GM11168 (cell line): ENCODE results near the gene TAS2R3.
"Not testable (repeated sequence)": the region's sequence is repeated elsewhere in the genome, so short reads cannot be mapped to it uniquely, and the experiment has no call there.

ENCODE experiments used
- in situ Hi-C: fragments of 300-500 bp; cut with MboI; formaldehyde crosslinking; loops from one replicate; pipeline ENCODE4 v1.12.0; 2022; ENCODE audit warnings: low sequenced_read_pairs; ENCODE audit not compliant: unreplicated experiment

TAS2R3 gene, protein sequence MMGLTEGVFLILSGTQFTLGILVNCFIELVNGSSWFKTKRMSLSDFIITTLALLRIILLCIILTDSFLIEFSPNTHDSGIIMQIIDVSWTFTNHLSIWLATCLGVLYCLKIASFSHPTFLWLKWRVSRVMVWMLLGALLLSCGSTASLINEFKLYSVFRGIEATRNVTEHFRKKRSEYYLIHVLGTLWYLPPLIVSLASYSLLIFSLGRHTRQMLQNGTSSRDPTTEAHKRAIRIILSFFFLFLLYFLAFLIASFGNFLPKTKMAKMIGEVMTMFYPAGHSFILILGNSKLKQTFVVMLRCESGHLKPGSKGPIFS

DNA sequence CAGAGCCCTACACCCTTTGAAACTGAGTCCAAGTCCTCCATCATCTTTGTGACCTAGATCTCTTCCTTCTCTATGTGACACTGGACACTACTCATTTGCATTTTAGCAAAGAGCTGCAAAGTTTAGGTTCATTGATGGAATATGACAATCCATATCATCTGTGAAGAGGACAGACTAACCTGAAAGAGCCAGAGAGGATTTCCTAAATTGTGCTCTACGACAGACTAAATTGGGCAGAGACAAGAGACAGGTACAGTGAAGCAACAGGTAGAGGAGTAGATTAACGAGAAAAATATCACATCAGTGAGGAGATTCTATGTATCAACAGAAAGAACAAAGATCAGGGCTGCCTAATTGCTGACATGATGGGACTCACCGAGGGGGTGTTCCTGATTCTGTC, at the start of gene TAS2R3:
Gene TAS2R3 (plus strand): TSS at position 301 of the 400 bp plus-strand sequence. CDS start 62 bp downstream, at position 363.
- in situ Hi-C loops = no loop called here

DNA sequence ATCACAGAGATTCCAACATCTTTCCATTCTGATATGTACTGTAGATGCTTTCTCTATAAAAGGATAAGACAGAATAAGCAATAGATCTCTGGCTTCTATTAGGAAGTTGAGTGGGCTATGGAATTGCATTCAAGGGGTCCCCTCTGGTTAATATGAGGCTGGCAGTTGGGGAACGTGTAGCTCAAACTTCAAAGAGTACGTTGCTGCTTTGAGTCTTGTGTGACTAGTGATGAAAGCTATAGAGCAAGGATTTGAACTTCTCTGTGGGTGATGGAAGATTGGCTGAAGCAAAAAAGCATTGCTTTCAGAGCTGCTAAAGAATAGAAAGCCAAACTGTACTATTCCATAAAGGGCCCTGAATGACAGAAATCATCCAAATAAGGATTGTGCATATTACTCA, 49.3 kb upstream of the TAS2R3 start:
- in situ Hi-C loops = no loop called here

DNA sequence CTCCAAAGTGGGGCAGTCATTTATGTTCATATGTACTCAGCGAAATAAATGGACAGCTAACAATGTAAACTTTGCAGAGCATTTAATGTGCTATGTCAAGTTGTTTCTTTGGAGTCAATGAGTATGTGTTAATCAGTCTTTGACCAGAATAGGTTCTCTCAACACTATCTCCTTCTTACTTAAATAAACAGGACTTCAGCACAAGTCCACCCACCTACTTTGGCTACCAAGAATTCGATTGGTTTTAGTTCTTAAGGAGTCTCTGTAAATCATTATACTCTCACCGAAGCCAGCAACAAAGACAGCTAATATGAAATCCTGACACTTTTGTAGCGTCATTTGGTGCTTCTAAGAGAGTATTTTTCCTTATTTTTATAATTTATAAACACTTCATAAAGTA, 48.9 kb upstream of the TAS2R3 start:
- in situ Hi-C loops = no loop called here

DNA sequence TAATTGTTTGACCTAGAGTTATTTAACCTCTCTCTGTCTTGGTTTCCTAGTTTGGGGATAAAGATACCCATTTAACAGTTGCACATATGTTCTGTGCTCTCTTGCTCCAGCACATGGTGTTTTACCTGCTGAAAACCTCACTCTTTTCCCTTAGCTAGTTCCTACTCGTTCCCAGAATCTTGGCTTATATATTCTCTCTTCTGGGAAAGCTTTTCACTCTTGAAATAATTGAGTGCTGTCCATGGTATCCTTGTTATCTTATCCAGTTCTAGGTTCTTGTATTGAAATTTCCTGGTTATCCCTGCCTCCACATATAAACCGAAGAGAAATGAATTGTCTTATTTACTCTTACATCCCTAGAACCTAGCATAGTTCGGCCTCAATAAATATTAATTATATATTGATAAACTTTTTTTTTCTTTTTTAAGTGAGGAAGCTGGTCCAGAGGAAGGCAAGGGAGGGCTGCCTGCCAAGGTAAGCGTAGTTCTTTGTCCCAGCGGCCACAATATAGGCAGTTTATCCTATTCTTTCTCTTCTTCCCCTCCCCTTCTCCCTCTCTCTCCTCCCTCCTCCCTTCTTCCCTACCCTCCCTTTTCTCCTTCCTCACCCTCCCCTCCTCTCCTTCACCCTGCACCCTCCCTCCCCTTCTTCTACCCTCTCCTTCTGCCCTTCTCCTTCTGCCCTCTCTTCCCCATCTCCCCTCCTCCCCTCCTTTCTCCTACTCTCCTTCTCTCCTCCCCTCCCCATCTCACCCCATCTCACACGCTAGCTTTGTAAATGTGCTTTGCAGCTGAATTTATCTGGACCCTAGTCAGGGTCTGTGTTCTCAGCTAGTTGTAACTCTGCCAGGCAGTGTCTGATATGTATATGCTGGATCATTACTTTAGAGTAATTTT, 47.9 kb upstream of the TAS2R3 start:
- in situ Hi-C loops = no loop called here

DNA sequence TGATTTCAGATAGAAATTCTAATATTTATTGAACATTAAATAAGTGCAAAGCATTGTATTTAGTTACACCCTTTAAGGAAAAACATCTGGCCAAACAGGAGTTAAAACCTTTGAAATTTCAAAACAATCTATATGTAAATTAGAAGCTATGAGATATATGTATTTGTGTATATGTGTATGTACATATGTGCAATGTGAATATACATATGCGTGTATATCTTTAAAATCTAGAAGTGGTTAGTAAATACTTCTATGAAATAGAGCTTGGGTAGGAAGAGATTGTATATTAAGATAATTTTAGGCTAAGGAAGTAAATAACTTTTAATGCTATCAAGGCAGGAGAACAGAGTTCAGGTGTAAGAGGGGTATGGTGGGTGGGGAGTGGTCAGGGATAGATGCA, 46.4 kb upstream of the TAS2R3 start:
- in situ Hi-C loops = no loop called here

DNA sequence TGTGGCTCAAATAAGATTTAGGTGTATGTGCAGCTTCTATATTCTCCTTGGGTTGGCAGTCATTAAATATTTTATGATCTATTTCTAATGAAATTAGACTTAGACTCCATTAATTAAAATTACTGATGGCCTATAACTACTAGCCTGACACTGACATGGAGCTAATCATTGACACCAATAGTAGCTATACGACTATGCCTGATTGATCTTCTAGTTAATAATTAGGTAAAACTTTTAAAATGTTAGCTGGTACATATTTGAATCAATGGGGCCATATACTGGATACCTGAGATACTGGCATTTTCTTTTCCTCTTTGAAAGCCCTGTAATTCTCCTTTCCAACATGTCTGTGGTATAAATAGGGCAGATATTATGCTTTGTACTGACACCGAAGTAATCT, 41.4 kb upstream of the TAS2R3 start:
- in situ Hi-C loops = no loop called here

DNA sequence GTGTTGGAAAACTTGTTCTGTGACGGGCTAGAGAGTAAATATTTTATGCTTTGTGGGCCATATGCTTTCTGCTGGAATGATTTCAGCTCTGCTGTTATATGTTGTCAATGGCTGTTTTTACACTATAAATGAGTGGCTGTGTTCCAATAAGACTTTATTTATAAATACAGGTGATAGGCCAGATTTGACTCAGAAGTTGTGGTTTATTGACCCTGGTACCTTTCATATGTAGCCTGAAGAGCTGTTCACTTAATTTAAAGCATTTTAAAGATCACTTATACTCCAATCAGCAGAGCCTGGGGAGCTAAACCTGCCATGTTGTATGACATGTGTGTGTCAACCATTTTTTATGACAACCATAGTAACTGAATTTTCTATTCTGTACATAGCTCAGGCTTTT, 34.9 kb upstream of the TAS2R3 start:
- in situ Hi-C loops = no loop called here

DNA sequence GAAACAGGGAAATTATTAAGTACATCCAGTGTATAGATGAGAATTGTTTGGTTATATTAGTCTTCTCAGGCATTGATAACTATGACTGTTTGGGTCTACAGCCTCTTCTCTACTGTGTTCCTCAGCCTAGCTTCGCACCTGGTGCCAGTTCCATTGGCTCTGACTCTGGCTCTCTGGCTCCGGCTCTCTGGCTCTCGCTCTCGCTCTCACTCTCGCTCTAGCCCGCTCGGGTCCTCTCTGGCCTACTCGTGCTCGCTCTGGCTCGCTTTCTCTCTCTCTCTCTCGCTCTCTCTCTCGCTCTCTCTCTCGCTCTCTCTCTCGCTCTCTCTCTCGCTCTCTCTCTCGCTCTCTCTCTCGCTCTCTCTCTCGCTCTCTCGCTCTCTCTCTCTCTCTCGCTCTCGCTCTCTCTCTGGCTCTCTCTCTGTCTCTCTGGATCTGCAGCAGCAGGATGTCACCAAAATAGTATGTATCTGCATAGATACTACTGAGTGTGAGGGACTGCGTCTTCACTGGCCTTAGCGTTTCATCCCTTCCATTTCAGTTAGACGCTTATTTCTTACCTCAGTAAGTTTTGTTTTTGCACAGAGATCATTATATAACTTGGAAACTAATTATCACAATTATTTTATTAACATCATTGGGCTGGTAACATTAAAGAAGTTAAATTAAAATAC, 32.3 kb upstream of the TAS2R3 start:
- in situ Hi-C loops = no loop called here

DNA sequence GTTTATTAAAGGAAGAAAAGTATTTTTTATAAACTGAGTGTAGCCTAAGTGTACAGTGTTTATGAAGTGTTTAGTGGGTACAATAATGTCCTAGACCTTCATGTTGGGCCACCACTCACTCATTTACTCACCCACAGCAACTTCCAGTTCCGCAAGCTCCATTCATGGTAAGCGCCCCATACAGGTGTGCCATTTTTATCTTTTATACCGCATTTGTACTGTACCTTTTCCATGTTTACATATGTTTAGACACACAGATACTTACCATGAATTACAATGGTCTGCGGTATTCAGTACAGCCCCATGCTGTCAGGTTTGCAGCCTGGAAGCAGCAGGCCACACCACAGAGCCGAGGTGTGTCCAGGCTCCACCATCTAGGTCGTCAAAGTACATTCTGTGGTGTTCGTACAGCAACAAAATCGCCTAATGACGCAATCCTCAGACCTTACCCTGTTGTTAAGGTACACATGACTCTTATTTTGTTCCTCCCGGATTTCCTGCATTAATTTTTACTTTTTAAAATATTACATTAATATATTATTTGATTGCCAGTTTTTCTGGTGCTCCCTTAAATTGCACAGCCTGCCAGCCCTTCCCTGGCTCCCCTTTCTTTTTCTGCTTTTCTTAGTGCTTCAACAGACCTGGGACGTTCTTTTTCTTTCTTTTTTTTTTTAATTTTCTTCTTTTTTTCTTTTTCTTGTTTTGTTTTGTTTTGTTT, 26.6 kb upstream of the TAS2R3 start:
- in situ Hi-C loops = no loop called here

DNA sequence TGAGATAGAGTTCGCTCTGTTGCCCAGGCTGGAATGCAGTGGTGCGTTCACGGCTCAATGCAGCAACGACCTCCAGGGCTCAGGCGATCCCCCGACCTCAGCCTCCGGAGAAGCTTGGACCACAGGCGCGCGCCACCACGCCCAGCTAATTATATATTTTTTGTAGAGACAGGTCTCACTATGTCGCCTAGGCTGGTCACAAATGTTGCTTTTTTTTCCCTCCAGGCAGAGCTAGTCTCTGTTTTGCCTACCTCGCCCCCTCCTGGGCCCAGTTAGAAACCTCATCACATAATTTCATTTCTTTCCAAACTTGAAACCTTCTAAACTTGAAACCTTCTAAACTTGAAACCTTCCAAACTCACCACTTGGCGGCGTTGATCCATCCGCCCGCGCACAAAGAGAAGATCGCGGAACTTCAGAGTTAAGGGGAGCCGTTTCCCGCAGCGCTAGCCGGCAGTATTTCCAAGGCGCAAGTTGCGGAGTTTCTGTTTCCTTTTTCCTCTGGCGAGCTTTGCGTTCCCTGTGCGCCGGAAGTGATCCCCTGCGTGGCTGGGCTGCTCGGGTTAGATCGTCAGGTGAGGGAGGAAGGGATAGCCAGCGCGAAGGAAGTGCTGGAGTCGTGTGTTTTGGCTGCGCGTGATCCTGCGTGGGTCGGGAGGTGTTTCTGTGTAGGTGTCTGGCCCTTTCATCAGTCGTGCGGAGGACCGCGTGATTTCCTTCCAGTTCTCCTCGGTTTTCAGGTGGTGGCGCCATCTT, 25.9 kb upstream of the TAS2R3 start, which contains the start of gene SSBP1:
Gene SSBP1 (plus strand): TSS at position 523 of the 756 bp plus-strand sequence. CDS start 809 bp downstream, outside the sequence.
- in situ Hi-C loops = no loop called here

DNA sequence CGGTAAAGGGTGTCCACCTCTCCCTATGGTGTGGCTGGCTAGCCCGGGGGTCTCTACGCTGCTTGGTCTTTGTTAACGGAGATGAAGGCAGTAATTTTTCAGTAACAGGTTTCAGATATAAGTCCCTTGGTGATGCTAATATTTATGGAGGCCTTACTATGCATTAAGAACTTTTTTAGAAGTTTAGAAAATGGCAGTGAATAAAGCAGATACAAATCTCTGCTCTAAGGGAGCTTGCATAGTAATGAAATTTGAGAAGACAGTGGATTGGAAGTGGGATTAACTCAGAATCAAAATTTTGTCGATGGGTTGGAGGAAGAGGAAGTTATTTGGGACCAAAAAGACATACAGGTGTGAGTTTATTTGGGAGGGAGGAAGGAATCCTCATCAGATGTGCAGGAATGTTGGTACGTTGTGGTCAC, 25.3 kb upstream of the TAS2R3 start:
- in situ Hi-C loops = no loop called here

DNA sequence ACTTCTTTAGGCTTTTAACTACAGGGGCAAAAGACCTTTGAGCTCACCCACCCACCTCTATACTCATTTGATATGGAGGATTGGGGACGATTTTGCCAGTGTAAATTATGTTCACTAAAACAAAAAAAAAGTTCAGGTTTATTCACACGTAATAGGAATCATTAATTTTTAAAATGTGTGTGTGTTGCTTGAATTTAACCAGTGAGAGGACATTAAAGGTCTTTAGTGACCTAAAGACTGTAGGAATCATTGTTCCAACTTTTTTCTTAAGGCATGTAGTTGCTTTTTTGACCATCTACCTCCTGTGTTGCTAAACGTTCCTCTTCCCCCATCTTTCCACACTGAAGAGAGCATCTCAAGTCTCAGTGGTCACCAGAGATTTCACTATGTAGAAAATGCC, 24.6 kb upstream of the TAS2R3 start:
- in situ Hi-C loops = no loop called here

DNA sequence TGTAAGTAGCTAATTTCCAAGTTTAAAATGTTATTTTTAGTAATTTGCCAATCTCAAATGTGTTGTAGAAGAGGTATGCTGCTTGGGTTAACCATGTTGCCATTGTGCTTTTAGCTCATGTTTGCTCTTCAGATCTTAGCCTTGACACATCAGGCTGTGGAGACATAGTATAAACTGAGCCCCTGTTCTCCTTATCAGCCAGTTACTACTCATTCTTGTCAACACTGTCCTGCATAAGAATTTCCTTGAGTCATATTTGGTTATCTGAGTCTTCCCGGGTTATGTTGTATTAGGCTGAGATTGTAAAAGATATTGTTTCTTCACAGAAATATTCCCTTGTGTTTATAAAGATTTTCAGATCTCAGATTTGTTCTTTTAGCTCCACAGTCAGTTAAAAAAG, 21.7 kb upstream of the TAS2R3 start:
- in situ Hi-C loops = no loop called here

DNA sequence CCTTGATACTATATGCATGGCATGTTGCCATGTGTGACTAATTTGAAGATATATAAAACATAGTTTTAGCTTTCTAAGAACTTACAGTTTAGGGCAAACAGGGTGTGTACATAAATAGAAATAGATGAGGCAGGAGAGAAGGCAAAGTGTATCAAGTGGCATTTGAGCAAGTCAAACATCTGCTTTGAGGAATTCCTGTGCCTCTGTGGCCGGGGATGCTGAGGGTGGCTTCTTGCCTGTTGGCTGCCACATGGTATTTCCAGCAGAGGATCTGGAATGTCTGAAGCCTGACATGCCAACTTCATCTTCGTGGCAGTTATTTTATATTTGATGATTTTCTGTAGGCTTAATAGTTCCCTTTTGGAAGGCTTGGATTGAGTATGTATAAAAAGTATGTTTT, 19.8 kb upstream of the TAS2R3 start:
- in situ Hi-C loops = no loop called here

DNA sequence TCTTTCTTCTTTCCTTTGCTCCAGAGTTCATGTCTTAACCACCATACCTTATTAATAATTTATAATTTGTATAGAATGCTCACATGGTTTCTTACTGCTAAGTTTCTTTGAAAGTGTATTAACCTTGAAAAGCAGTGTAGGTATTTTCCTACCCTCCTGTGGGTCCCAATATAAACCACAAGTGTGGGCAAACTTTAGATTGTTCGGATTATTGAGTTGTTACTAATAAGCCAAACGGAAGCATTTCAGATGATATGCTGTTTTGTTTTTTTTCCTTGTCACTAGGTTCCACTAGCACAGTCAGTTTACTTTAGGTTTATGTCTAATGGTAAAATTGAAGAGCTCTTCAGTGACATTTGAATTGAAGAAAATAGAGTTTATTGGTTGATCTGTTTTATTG, 15.5 kb upstream of the TAS2R3 start:
- in situ Hi-C loops = no loop called here

DNA sequence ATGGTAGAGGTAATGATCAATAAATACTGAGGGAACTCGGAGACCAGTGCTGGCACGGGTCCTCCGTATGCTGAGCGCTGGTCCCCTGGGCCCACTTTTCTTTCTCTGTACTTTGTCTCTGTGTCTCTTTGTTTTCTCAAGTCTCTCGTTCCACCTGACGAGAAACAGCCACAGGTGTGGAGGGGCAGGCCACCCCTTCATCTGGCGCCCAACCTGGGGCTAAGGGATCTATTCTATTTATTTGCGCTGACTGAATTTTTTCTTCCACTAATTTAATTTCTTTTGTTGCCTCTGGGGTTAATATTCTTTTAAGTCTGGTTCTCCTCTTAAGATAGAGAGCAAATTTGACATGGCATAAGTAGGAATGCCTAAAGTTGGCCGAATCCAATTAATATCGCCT, 12.0 kb upstream of the TAS2R3 start:
- in situ Hi-C loops = not testable (repeated sequence)

DNA sequence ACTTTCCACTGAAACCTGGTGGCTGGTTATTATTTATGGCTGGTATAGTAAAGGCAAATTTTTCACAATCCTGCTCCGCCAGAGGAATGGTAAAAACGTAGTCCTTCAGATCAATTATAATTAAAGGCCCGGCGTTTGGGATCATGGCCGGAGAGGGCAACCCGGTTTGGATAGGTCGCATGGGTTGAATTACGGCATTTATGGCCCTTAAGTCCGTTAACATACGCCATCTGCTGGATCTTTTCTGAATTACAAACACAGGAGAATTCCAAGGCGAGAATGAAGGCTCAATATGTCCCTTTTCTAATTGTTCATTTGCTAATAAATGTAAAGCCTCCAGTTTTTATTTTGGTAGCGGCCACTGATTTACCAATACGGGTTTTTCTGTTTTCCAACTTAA, 11.3 kb upstream of the TAS2R3 start:
- in situ Hi-C loops = no loop called here

DNA sequence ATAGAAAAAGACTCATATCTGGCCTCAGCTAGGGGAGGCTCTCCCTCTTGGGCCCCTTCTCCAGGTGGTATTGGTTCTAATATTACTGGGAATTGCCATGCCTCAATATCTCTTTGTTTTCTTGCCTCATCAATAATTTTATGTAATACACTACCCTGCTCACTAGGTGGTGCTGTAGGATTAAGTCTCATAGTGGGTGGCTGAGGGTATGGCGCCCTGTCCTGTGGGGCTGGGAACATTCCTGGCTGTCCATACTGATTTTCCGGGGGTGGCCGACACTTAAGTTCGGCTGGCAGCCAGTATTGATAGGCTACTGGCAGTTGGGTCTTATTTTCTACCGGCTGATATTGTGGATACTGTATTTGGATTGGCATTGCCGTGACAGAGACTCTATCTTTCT, 9.0 kb upstream of the TAS2R3 start:
- in situ Hi-C loops = no loop called here

DNA sequence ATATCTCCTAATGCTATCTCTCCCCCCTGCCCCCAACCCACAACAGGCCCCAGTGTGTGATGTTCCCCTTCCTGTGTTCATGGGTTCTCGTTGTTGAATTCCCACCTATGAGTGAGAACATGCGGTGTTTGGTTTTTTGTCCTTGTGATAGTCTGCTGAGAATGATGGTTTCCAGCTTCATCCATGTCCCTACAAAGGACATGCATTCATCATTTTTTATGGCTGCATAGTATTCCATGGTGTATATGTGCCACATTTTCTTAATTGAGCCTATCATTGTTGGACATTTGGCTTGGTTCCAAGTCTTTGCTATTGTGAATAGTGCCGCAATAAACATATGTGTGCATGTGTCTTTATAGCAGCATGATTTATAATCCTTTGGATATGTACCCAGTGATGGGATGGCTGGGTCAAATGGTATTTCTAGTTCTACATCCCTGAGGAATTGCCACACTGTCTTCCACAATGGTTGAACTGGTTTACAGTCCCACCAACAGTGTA, 6.2 kb downstream of the TAS2R3 start:
- in situ Hi-C loops = not testable (repeated sequence)
